HG03135 (cell line): Measurements from ENCODE around the gene NPS.

ENCODE experiments used
- ATAC-seq: cut with Tn5 transposase; IDR thresholded peaks from one replicate; pipeline ENCODE4 v1.9.1; 2021; ENCODE audit warnings: mild to moderate bottlenecking, moderate library complexity; ENCODE audit not compliant: unreplicated experiment

Gene NPS

GRCh38 chr10:127556916-127557315 lies 7.8 kb downstream of the NPS start:
- no peak for ATAC-seq

- no peak for ATAC-seq
Measured at GRCh38 chr10:127561647-127562046, 12.5 kb downstream of the NPS start.

GRCh38 chr10:127563718-127564553 lies 14.8 kb downstream of the NPS start:
- ATAC-seq = no peak

GRCh38 chr10:127564644-127565043 lies 15.5 kb downstream of the NPS start:
- ATAC-seq = no peak

GRCh38 chr10:127565583-127565982 lies 16.5 kb downstream of the NPS start:
- no peak for ATAC-seq

- ATAC-seq = no peak
Measured at GRCh38 chr10:127569210-127569609, 20.1 kb downstream of the NPS start.

GRCh38 chr10:127570036-127570435 lies 20.9 kb downstream of the NPS start:
- ATAC-seq = no peak

- ATAC-seq = no peak
Measured at GRCh38 chr10:127571386-127571785, 22.3 kb downstream of the NPS start.

GRCh38 chr10:127576051-127576450 lies 26.9 kb downstream of the NPS start:
- ATAC-seq = no peak

GRCh38 chr10:127576740-127577161 lies 27.6 kb downstream of the NPS start:
- ATAC-seq = no peak

GRCh38 chr10:127577376-127578258 lies 28.5 kb downstream of the NPS start:
- no peak for ATAC-seq

- no peak for ATAC-seq
Measured at GRCh38 chr10:127578259-127578960, 29.3 kb downstream of the NPS start.

- no peak for ATAC-seq
Measured at GRCh38 chr10:127578961-127579305, 29.8 kb downstream of the NPS start.

- ATAC-seq = no peak
Measured at GRCh38 chr10:127579640-127580039, 30.5 kb downstream of the NPS start.

GRCh38 chr10:127580822-127581221 lies 31.7 kb downstream of the NPS start:
- no peak for ATAC-seq

- ATAC-seq = no peak
Measured at GRCh38 chr10:127585519-127586023, 36.5 kb downstream of the NPS start.

- no peak for ATAC-seq
Measured at GRCh38 chr10:127587668-127588365, 38.7 kb downstream of the NPS start.

GRCh38 chr10:127592586-127592985 lies 43.5 kb downstream of the NPS start:
- no peak for ATAC-seq

- no peak for ATAC-seq
Measured at GRCh38 chr10:127600479-127600878, 51.4 kb downstream of the NPS start.
